AG04450 (cell line): ENCODE results near the gene MIEN1. TPM values are rescaled to one million over a fixed set of nuclear protein-coding genes. Genes with fewer than 3 reads are reported as not detected.
A peak's percentile ranks its signal among the peaks of the same experiment; 100 is the strongest.

ENCODE experiments used
- CTCF ChIA-PET: fragments of 300-600, 350-600 bp; formaldehyde crosslinking; extraction: SDS; loops from one replicate; lab custom pipeline; 2022; ENCODE audit warnings: antibody characterized with exemption, inconsistent platforms; lab: Charles Lee
- POLR2A ChIA-PET: fragments of 350-600 bp; formaldehyde crosslinking; extraction: SDS; loops from one replicate; lab custom pipeline; 2021; ENCODE audit warnings: antibody characterized with exemption, inconsistent platforms; lab: Yijun Ruan, JAX
- DNase-seq: peaks from one replicate; pipeline ENCODE4 v3.0.0-alpha.2; 2011; ENCODE audit warnings: low read depth, low spot score
- H3K27ac ChIP-seq: one replicate; pipeline ENCODE4 v1.5.1; 2012; ENCODE audit warnings: low read depth, low read length, control low read depth
- H3K27me3 ChIP-seq: one replicate; pipeline ENCODE4 v1.6.0; 2012; ENCODE audit warnings: low read length; ENCODE audit not compliant: control insufficient read depth, insufficient read depth
- H3K4me3 ChIP-seq: 2 replicates; pipeline ENCODE4 v1.5.1; 2011; ENCODE audit warnings: mild to moderate bottlenecking, low read depth, low read length, control low read depth
- H3K9me3 ChIP-seq: 2 replicates; pipeline ENCODE4 v1.5.1; 2012; ENCODE audit warnings: low read length; ENCODE audit not compliant: control insufficient read depth, insufficient read depth
- polyA plus RNA-seq: library from polyadenylated mRNA; depleted of rRNA; stranded (reverse); fragments of >200 nt; gene quantifications from 2 replicates; pipeline ENCODE4 v1.2.3, GENCODE V29; 2011
- TF ChIP-seq, protein P1 (sequence below): IDR thresholded peaks from 2 replicates; pipeline ENCODE4 v1.5.1; 2011; ENCODE audit warnings: low read depth, low read length, control low read depth, inconsistent platforms

Gene MIEN1
- polyA plus RNA-seq, 1 experiment = 31.9 TPM

DNA sequence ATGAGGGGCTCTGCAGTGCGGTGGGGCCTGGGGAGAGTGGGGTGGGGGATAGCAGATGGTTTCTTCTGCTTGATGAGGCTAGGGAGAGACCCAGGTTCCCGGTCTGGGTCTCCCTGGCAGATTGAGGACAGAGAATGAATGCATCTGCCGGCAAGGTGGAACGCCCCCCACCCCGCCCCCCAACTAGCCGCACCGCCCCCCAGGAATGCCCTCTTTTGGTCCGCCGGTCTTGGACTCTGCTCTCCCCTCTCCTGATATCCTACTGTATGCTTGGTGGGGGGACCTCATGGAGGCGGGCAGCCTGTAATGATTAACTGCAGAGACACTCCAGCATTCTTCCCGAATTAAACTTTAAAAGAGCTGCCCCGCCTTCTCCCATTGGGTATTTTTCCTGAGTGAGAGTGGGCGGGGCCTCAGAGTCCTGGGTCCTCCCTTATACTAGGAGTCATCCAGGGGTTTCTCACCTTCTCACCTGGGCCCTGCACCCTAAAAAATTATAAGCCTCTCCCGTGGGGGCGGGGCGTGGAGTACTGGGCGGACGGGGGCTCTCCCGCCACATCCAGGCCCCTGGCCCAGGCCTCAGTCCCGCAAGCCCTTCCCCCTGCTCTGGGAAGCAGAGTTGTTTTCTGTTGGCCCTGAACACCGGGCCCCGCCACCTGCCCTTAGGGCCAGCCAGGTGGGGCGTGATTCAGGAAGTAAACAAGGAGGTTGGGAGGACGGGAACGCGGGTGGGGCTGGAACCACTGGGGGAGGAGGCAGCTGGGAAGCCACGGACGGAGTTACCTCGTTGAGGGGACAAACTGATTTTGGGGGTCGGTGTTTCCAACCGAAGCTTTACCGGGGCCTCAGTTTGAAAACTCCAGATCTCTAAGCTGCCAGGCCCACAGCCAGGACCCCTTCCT, 8.9 kb upstream of the MIEN1 start:
- H3K4me3 ChIP-seq = no peak overlapping the region
- TF ChIP-seq, protein P1, sequence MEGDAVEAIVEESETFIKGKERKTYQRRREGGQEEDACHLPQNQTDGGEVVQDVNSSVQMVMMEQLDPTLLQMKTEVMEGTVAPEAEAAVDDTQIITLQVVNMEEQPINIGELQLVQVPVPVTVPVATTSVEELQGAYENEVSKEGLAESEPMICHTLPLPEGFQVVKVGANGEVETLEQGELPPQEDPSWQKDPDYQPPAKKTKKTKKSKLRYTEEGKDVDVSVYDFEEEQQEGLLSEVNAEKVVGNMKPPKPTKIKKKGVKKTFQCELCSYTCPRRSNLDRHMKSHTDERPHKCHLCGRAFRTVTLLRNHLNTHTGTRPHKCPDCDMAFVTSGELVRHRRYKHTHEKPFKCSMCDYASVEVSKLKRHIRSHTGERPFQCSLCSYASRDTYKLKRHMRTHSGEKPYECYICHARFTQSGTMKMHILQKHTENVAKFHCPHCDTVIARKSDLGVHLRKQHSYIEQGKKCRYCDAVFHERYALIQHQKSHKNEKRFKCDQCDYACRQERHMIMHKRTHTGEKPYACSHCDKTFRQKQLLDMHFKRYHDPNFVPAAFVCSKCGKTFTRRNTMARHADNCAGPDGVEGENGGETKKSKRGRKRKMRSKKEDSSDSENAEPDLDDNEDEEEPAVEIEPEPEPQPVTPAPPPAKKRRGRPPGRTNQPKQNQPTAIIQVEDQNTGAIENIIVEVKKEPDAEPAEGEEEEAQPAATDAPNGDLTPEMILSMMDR = no peak
- CTCF ChIA-PET = interaction anchor here (0.6 kb wide), 1 partner anchor 9 kb away, joined by 10 read pairs; the partner anchor contains the start of gene MIEN1
- peaks cover 31% of the 10 kb centered on the region for H3K27me3 ChIP-seq
- POLR2A ChIA-PET = no interaction called here
- H3K9me3 ChIP-seq = no peaks in the 10 kb centered on the region; the same call in 1 of the 2 replicates
- no peak for DNase-seq
- peak overlapping the region; percentile 11 for H3K27ac ChIP-seq

DNA sequence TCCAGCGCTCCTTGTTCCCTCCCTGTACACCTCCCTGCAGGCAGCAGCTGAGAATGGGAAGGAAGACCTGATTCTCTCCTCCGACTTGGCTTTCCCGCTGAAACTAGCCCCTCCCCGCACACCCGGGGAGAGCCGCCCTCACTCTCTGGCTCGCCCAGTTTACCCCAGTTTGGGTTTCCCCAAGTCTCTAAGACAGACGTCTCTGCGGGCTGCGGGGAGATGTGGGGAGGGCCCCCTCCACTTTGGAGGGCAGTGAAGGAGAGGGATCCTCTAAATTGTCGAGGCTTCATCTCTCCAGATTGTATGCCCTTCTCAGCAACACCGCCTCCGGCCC, 8.2 kb upstream of the MIEN1 start:
- ChIA-PET CTCF (no interaction called here), POLR2A (no interaction called here)
- Histone ChIP-seq H3K27me3 (peaks cover 29% of the 10 kb centered on the region), H3K4me3 (no peak overlapping the region), H3K27ac (no peak overlapping the region), H3K9me3 (no peaks in the 10 kb centered on the region; the same call in 1 of the 2 replicates)
- DNase-seq = no peak
- TF ChIP-seq, protein P1 = no peak

DNA sequence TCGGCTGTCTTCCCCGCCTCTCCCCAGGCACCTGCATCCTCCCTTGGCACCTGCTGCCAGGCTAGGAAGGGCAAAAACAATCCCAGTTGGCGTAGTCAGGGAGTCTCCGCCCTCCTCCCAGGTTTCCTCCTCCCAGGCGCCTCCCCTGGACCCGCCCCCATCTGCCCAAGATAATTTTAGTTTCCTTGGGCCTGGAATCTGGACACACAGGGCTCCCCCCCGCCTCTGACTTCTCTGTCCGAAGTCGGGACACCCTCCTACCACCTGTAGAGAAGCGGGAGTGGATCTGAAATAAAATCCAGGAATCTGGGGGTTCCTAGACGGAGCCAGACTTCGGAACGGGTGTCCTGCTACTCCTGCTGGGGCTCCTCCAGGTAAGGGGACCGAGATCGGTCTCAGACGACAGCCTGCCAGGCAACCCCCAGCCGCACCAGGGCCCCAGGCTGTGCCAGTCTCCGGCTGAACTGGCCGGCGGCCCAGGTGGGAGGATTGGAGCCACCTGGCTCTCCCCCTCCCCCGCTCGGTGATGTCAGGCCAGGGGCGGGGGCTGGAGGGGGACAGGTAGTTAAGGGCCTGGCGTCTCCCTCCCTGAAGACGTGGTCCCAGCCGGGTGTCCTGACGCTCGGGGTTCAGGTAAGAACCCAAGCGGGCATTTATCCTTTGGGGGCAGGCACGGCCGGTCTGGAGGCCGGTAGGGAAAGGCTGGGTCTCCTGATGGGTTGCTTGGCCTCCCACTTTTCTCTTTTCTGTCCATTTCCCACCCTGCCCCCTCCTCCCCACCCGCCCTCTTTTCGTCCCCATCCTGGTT, 7.6 kb upstream of the MIEN1 start, which contains the start of gene GRB7:
TSS of gene GRB7 (plus strand) at position 179 of the 808 bp plus-strand sequence. CDS start 4,364 bp downstream, outside the sequence.
- ChIA-PET POLR2A (no interaction called here), CTCF (no interaction called here)
- Histone ChIP-seq H3K9me3 (no peaks in the 10 kb centered on the region; the same call in 1 of the 2 replicates), H3K27me3 (peaks cover 29% of the 10 kb centered on the region), H3K27ac (no peak within 1 kb of the TSS), H3K4me3 (no peak within 1 kb of the TSS)
- DNase-seq = no peak
- TF ChIP-seq, protein P1 = no peak

DNA sequence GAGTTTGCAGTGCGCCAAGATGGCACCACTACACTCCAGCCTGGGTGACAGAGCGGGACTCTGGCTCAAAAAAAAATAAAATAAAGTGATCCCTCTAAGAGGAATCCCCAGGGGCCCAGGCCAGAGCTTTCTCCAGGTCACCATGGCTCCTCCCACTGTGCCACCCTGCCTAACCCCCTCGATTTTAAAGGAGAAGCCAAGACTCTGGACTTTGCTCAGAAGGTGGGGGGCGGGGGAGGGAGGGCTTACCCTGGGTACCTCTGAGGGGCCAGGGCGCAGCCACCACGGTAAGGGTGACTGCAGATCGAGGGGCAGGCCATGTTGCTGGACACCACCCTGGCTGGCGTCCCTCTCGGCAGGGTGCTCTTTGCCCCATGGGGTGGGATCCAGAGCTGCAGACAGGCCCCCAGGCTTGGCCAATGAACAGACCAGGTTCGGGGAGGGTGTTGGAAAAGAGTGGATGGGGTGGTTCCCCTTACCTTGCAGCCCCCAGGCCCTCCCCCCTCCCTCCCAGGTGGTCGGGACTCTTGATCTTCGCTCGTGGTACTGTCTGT, 7.0 kb upstream of the MIEN1 start:
- TF ChIP-seq, protein P1 = no peak
- Histone ChIP-seq H3K27me3 (peaks cover 29% of the 10 kb centered on the region), H3K27ac (no peak overlapping the region), H3K9me3 (no peaks in the 10 kb centered on the region; the same call in 1 of the 2 replicates), H3K4me3 (no peak overlapping the region)
- ChIA-PET POLR2A (no interaction called here), CTCF (interaction anchor here (1.3 kb wide), 1 partner anchor 115 kb away, joined by 3 read pairs; no protein-coding TSS in a partner anchor)
- DNase-seq = no peak
